Activated CD4-positive, alpha-beta T cell treated with anti-CD3 and anti-CD28 coated beads, Interleukin-2, amount 50 U/mL, for 1 hour (primary cell): Measurements from ENCODE around the gene NUF2.
"Not testable (repeated sequence)": the region's sequence is repeated elsewhere in the genome, so short reads cannot be mapped to it uniquely, and the experiment has no call there.

ENCODE experiments used
- DNase-seq: peaks from one replicate; pipeline ENCODE4 v3.0.0-alpha.2; 2020

The NUF2 gene

GRCh38 chr1:163321311-163322305 lies at the start of gene NUF2:
NUF2 (plus strand) TSS chr1:163321954; CDS start chr1:163326052, 4,098 bp downstream.
- peak; percentile 96 for DNase-seq

GRCh38 chr1:163273766-163274441 lies 47.9 kb upstream of the NUF2 start:
- DNase-seq, result no peak

GRCh38 chr1:163275222-163275621 lies 46.5 kb upstream of the NUF2 start:
- DNase-seq, result no peak

- no peak for DNase-seq
Observed at GRCh38 chr1:163278602-163279001, 43.2 kb upstream of the NUF2 start.

GRCh38 chr1:163284867-163285266 lies 36.9 kb upstream of the NUF2 start:
- not testable (repeated sequence) for DNase-seq

GRCh38 chr1:163290025-163290640 lies 31.6 kb upstream of the NUF2 start:
- no peak for DNase-seq

- DNase-seq, result no peak
Observed at GRCh38 chr1:163291461-163291860, 30.3 kb upstream of the NUF2 start.

- not testable (repeated sequence) for DNase-seq
Observed at GRCh38 chr1:163292153-163292552, 29.6 kb upstream of the NUF2 start.

GRCh38 chr1:163293497-163293896 lies 28.3 kb upstream of the NUF2 start:
- not testable (repeated sequence) for DNase-seq

GRCh38 chr1:163295949-163296348 lies 25.8 kb upstream of the NUF2 start:
- DNase-seq, result no peak

- DNase-seq, result no peak
Observed at GRCh38 chr1:163296504-163297263, 25.1 kb upstream of the NUF2 start.

GRCh38 chr1:163298365-163298764 lies 23.4 kb upstream of the NUF2 start:
- DNase-seq, result no peak

- no peak for DNase-seq
Observed at GRCh38 chr1:163300568-163300967, 21.2 kb upstream of the NUF2 start.

GRCh38 chr1:163303561-163303960 lies 18.2 kb upstream of the NUF2 start:
- no peak for DNase-seq

- DNase-seq, result no peak
Observed at GRCh38 chr1:163305441-163305840, 16.3 kb upstream of the NUF2 start.

GRCh38 chr1:163307479-163308171 lies 14.1 kb upstream of the NUF2 start:
- DNase-seq, result no peak

- DNase-seq, result no peak
Observed at GRCh38 chr1:163308811-163309210, 12.9 kb upstream of the NUF2 start.

- peak; percentile 46 for DNase-seq
Observed at GRCh38 chr1:163315773-163316374, 5.9 kb upstream of the NUF2 start.

GRCh38 chr1:163320891-163321290 lies 863 bp upstream of the NUF2 start:
- DNase-seq, result no peak

GRCh38 chr1:163323339-163323738 lies 1.6 kb downstream of the NUF2 start:
- not testable (repeated sequence) for DNase-seq

GRCh38 chr1:163331116-163331515 lies 9.4 kb downstream of the NUF2 start:
- DNase-seq, result no peak

- no peak for DNase-seq
Observed at GRCh38 chr1:163335216-163335615, 13.5 kb downstream of the NUF2 start.
